Hepatocyte (in vitro differentiated cells): ENCODE measurements around the gene SEMA3A. TPM values are rescaled to one million over a fixed set of nuclear protein-coding genes. Genes with fewer than 3 reads are reported as not detected.

ENCODE experiments used
- DNase-seq: peaks from one replicate; pipeline ENCODE4 v3.0.0-alpha.2; 2016; ENCODE audit warnings: low spot score
- H2AFZ ChIP-seq: fragments of 200-600 bp; sonication (generic); 2 replicates; pipeline ENCODE4 v1.6.0; 2016; ENCODE audit warnings: antibody characterized with exemption, mild to moderate bottlenecking
- H3K27ac ChIP-seq: fragments of 200-600 bp; sonication (generic); 2 replicates; pipeline ENCODE4 v1.5.1; 2016; ENCODE audit warnings: mild to moderate bottlenecking
- H3K27me3 ChIP-seq: fragments of 200-600 bp; sonication (generic); 2 replicates; pipeline ENCODE4 v1.6.1; 2016
- H3K36me3 ChIP-seq: fragments of 200-600 bp; sonication (generic); replicated peaks from 2 replicates; pipeline ENCODE4 v1.5.1; 2016; ENCODE audit warnings: low read depth; ENCODE audit not compliant: insufficient read depth
- H3K4me1 ChIP-seq: fragments of 200-600 bp; sonication (generic); 2 replicates; pipeline ENCODE4 v1.5.1; 2016; ENCODE audit warnings: mild to moderate bottlenecking, moderate library complexity; ENCODE audit not compliant: insufficient read depth
- H3K4me2 ChIP-seq: fragments of 200-600 bp; sonication (generic); 2 replicates; pipeline ENCODE4 v1.6.0; 2016
- H3K4me3 ChIP-seq: fragments of 200-600 bp; sonication (generic); 2 replicates; pipeline ENCODE4 v1.5.1; 2016; ENCODE audit warnings: mild to moderate bottlenecking
- H3K79me2 ChIP-seq: fragments of 200-600 bp; sonication (generic); 2 replicates; pipeline ENCODE4 v1.6.0; 2017; ENCODE audit warnings: mild to moderate bottlenecking
- H3K9me2 ChIP-seq: fragments of 200-600 bp; sonication (generic); replicated peaks from 2 replicates; pipeline ENCODE4 v1.6.0; 2017; ENCODE audit warnings: mild to moderate bottlenecking; ENCODE audit not compliant: insufficient read depth
- H3K9me3 ChIP-seq: fragments of 200-600 bp; sonication (generic); 2 replicates; pipeline ENCODE4 v1.5.1; 2016; ENCODE audit warnings: low read depth, mild to moderate bottlenecking
- H4K20me1 ChIP-seq: fragments of 200-600 bp; sonication (generic); 2 replicates; pipeline ENCODE4 v1.6.0; 2016; ENCODE audit warnings: mild to moderate bottlenecking; ENCODE audit not compliant: insufficient read depth, poor library complexity, severe bottlenecking
- CTCF ChIP-seq: fragments of 200-600 bp; sonication (generic); IDR thresholded peaks from 2 replicates; pipeline ENCODE4 v1.5.1; 2016; ENCODE audit warnings: antibody characterized with exemption, mild to moderate bottlenecking; ENCODE audit not compliant: poor library complexity
- EZH2 ChIP-seq: fragments of 200-600 bp; sonication (generic); IDR thresholded peaks from 2 replicates; pipeline ENCODE4 v1.6.1; 2016; ENCODE audit warnings: antibody characterized with exemption, mild to moderate bottlenecking, borderline replicate concordance
- EZH2phosphoT487 ChIP-seq: fragments of 200-600 bp; sonication (generic); IDR thresholded peaks from one replicate; pipeline ENCODE4 v1.6.1; 2018; ENCODE audit warnings: antibody characterized with exemption, mild to moderate bottlenecking, low read depth, moderate library complexity; ENCODE audit not compliant: unreplicated experiment, severe bottlenecking
- WGBS: methylation state at CpG from one replicate; pipeline ENCODE4 v1.1.6; 2016; ENCODE audit warnings: low lambda C conversion rate; ENCODE audit errors: missing lambda C conversion rate; 5-methylcytosine and 5-hydroxymethylcytosine counted together
- polyA plus RNA-seq: library from polyadenylated mRNA; unstranded; fragments of >200 nt; fragmentation: Nextera tagmentation; extraction: Ambion mirVana; gene quantifications from 2 replicates; pipeline ENCODE4 v1.2.1, GENCODE V29; 2016
- total RNA-seq: library from RNA; depleted of rRNA; stranded (reverse); fragments of >200 nt; gene quantifications from 2 replicates; pipeline ENCODE4 v1.2.3, GENCODE V29; 2014

SEMA3A gene
- total and polyA plus RNA-seq, 2 experiments from 2014 or later: 19.3 to 64.6 TPM

- no peaks in the 10 kb centered on the region for H3K9me3 ChIP-seq
- peaks cover 14% of the 10 kb centered on the region for H3K79me2 ChIP-seq
- H3K27me3 ChIP-seq: no peaks in the 10 kb centered on the region
- H2AFZ ChIP-seq: no peak overlapping the region
- no peak for TF ChIP-seq CTCF
- no peak for TF ChIP-seq EZH2phosphoT487
- no peak for TF ChIP-seq EZH2
- no peaks in the 10 kb centered on the region for H3K36me3 ChIP-seq
- WGBS: 61% methylated on average over 3 of the region's 3 CpGs
- H3K4me2 ChIP-seq: no peak overlapping the region
- DNase-seq: no peak
- H3K27ac ChIP-seq: no peak overlapping the region
- H4K20me1 ChIP-seq: no peaks in the 10 kb centered on the region
- no peak overlapping the region for H3K4me3 ChIP-seq
- H3K9me2 ChIP-seq: no peaks in the 10 kb centered on the region
- H3K4me1 ChIP-seq: no peaks in the 10 kb centered on the region
Observed at GRCh38 chr7:84073186-84073875, 121.3 kb downstream of the SEMA3A start.

DNA sequence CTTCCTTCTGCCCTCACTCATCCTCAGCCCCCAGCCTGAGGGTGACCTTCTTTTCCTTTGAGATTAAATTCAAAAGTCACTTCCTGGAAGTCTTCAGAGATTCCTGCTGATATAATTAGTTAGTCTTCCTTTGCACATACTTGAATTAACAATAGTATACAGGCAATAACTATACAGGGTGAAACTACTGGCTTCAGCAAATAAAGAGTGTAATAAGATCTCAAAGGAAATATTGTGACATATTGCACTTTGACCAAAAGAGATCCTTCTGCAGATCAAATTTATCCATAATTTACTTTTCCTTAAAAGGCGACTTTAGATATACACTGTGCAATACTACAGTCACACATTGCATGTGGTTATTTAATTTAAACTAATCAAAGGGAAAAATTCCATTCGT, 123.8 kb downstream of the SEMA3A start:
- DNase-seq: no peak
- Histone ChIP-seq H3K79me2 (peaks cover 6% of the 10 kb centered on the region), H3K4me2 (no peak overlapping the region), H4K20me1 (no peaks in the 10 kb centered on the region), H3K4me3 (no peak overlapping the region), H3K9me3 (no peaks in the 10 kb centered on the region), H3K4me1 (no peaks in the 10 kb centered on the region), H3K9me2 (no peaks in the 10 kb centered on the region), H2AFZ (no peak overlapping the region), H3K27me3 (no peaks in the 10 kb centered on the region), H3K27ac (no peak overlapping the region), H3K36me3 (no peaks in the 10 kb centered on the region)
- TF ChIP-seq EZH2 (no peak), EZH2phosphoT487 (no peak), CTCF (no peak)
- 75% methylated on average over 2 of the region's 2 CpGs for WGBS

- DNase-seq: no peak
- no peaks in the 10 kb centered on the region for H3K9me3 ChIP-seq
- no peak overlapping the region for H3K4me2 ChIP-seq
- no peak overlapping the region for H2AFZ ChIP-seq
- no peaks in the 10 kb centered on the region for H4K20me1 ChIP-seq
- H3K36me3 ChIP-seq: no peaks in the 10 kb centered on the region
- H3K9me2 ChIP-seq: no peaks in the 10 kb centered on the region
- peaks cover 6% of the 10 kb centered on the region for H3K79me2 ChIP-seq
- no peaks in the 10 kb centered on the region for H3K4me1 ChIP-seq
- 79% methylated on average over 2 of the region's 2 CpGs for WGBS
- no peaks in the 10 kb centered on the region for H3K27me3 ChIP-seq
- H3K27ac ChIP-seq: no peak overlapping the region
- no peak for TF ChIP-seq CTCF
- no peak overlapping the region for H3K4me3 ChIP-seq
Observed at GRCh38 chr7:84069999-84070500, 124.5 kb downstream of the SEMA3A start.
